Measurements from ENCODE around the gene HS3ST6.

DNA sequence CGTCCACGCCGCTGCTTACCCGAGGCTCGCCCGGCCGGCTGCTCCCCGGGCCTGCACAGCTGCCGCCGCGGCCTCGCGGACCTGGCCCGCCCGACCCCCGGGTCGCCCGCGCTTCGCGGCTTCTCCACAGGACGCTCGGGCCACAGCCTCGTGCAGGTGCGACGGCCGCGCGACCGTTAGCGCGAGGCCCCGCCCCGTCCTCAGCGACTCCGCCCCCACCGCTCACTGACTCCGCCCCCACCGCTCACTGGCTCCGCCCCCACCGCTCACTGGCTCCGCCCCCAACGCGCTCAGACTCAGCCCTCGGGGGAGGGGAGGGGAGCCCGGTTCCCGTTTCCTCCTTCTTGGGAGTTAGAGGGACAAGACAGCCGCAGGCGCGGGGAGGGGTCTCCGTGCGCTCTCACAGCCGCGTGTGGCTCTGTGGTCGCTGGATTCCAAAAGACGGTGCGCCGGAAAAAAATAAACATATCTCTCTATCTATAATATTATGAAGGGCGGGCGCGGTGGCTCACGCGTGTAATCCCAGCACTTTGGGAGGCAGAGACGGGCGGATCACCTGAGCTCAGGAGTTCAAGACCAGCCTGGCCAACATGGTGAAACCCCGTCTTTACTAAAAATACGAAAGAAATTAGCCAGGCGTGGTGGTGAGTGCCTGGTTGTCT, 46.1 kb downstream of the HS3ST6 start, which contains the start of gene MEIOB:
- TF ChIP-seq POLR2AphosphoS5 (IDR thresholded peaks at IDR 0.05; ENCODE audit: low read depth, low read length) (no peak), TAF1 (IDR thresholded peaks at IDR 0.05; ENCODE audit: borderline replicate concordance, insufficient read depth, low read length) (no peak), FOXP2 (optimal IDR thresholded peaks at IDR 0.05; ENCODE audit: borderline replicate concordance, extremely low read depth, extremely low read length, insufficient read depth) (no peak)
- TF ChIP-seq, protein P1, sequence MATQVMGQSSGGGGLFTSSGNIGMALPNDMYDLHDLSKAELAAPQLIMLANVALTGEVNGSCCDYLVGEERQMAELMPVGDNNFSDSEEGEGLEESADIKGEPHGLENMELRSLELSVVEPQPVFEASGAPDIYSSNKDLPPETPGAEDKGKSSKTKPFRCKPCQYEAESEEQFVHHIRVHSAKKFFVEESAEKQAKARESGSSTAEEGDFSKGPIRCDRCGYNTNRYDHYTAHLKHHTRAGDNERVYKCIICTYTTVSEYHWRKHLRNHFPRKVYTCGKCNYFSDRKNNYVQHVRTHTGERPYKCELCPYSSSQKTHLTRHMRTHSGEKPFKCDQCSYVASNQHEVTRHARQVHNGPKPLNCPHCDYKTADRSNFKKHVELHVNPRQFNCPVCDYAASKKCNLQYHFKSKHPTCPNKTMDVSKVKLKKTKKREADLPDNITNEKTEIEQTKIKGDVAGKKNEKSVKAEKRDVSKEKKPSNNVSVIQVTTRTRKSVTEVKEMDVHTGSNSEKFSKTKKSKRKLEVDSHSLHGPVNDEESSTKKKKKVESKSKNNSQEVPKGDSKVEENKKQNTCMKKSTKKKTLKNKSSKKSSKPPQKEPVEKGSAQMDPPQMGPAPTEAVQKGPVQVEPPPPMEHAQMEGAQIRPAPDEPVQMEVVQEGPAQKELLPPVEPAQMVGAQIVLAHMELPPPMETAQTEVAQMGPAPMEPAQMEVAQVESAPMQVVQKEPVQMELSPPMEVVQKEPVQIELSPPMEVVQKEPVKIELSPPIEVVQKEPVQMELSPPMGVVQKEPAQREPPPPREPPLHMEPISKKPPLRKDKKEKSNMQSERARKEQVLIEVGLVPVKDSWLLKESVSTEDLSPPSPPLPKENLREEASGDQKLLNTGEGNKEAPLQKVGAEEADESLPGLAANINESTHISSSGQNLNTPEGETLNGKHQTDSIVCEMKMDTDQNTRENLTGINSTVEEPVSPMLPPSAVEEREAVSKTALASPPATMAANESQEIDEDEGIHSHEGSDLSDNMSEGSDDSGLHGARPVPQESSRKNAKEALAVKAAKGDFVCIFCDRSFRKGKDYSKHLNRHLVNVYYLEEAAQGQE (IDR thresholded peaks at IDR 0.05; ENCODE audit: insufficient read depth in 1 of 2, low read depth in 2 of 2, low read length in 2 of 2), result no peak
